ENCODE results near the gene NUDCD2.

Gene NUDCD2

GRCh38 chr5:163489055-163489744 lies 29.3 kb upstream of the NUDCD2 start:
- TF ChIP-seq CTCF (IDR thresholded peaks at IDR 0.05; ENCODE audit: low read depth, low read length), result peak; percentile 19; the same call in 1 of the 2 replicates
- no peak overlapping the region for H3K4me3 ChIP-seq (ENCODE audit: low read depth, low read length)

GRCh38 chr5:163478982-163479271 lies 19.0 kb upstream of the NUDCD2 start:
- TF ChIP-seq CTCF (IDR thresholded peaks at IDR 0.05; ENCODE audit: low read depth, low read length), result no peak
- H3K4me3 ChIP-seq (ENCODE audit: low read depth, low read length), result no peak overlapping the region

GRCh38 chr5:163478126-163478981 lies 18.5 kb upstream of the NUDCD2 start:
- TF ChIP-seq CTCF (IDR thresholded peaks at IDR 0.05; ENCODE audit: low read depth, low read length), result no peak
- no peak overlapping the region for H3K4me3 ChIP-seq (ENCODE audit: low read depth, low read length)

- no peak overlapping the region for H3K4me3 ChIP-seq (ENCODE audit: low read depth, low read length)
- no peak for TF ChIP-seq CTCF (IDR thresholded peaks at IDR 0.05; ENCODE audit: low read depth, low read length)
Measured at GRCh38 chr5:163475411-163475810, 15.5 kb upstream of the NUDCD2 start.

- peak; percentile 6; the same call in 1 of the 2 replicates for TF ChIP-seq CTCF (IDR thresholded peaks at IDR 0.05; ENCODE audit: low read depth, low read length)
- no peak overlapping the region for H3K4me3 ChIP-seq (ENCODE audit: low read depth, low read length)
Measured at GRCh38 chr5:163473635-163474243, 13.8 kb upstream of the NUDCD2 start.

- H3K4me3 ChIP-seq (ENCODE audit: low read depth, low read length), result no peak overlapping the region
- TF ChIP-seq CTCF (IDR thresholded peaks at IDR 0.05; ENCODE audit: low read depth, low read length), result no peak
Measured at GRCh38 chr5:163467682-163468081, 7.8 kb upstream of the NUDCD2 start.

GRCh38 chr5:163463063-163463435 lies 3.1 kb upstream of the NUDCD2 start:
- TF ChIP-seq CTCF (IDR thresholded peaks at IDR 0.05; ENCODE audit: low read depth, low read length), result no peak
- no peak overlapping the region for H3K4me3 ChIP-seq (ENCODE audit: low read depth, low read length)
